ENCODE measurements around the gene SPPL3.
"Not testable (repeated sequence)": the region's sequence is repeated elsewhere in the genome, so short reads cannot be mapped to it uniquely, and the experiment has no call there.

SPPL3 gene

GRCh38 chr12:120814203-120814902 is 89.8 kb downstream of the SPPL3 start:
- DNase-seq = peak; percentile 25

GRCh38 chr12:120813588-120814153 is 90.5 kb downstream of the SPPL3 start:
- no peak for DNase-seq

- no peak for DNase-seq
These were observed 94.1 kb downstream of the SPPL3 start for GRCh38 chr12:120810021-120810420.

- DNase-seq = no peak
These were observed 99.7 kb downstream of the SPPL3 start for GRCh38 chr12:120804428-120804827.

GRCh38 chr12:120801146-120801545 is 103.0 kb downstream of the SPPL3 start:
- DNase-seq = no peak

GRCh38 chr12:120800665-120801064 is 103.5 kb downstream of the SPPL3 start:
- no peak for DNase-seq

- DNase-seq = no peak
These were observed 104.7 kb downstream of the SPPL3 start for GRCh38 chr12:120799243-120800045.

- DNase-seq = peak; percentile 6
These were observed 105.5 kb downstream of the SPPL3 start for GRCh38 chr12:120798696-120799095.

- no peak for DNase-seq
These were observed 106.2 kb downstream of the SPPL3 start for GRCh38 chr12:120797677-120798642.

- no peak for DNase-seq
These were observed 108.5 kb downstream of the SPPL3 start for GRCh38 chr12:120795441-120796178.

GRCh38 chr12:120793357-120793756 is 110.8 kb downstream of the SPPL3 start:
- no peak for DNase-seq

- DNase-seq = not testable (repeated sequence)
These were observed 111.7 kb downstream of the SPPL3 start for GRCh38 chr12:120792456-120792855.

- no peak for DNase-seq
These were observed 112.4 kb downstream of the SPPL3 start for GRCh38 chr12:120791669-120792176.

- DNase-seq = no peak
These were observed 114.0 kb downstream of the SPPL3 start for GRCh38 chr12:120790114-120790513.

- no peak for DNase-seq
These were observed 116.3 kb downstream of the SPPL3 start for GRCh38 chr12:120787889-120788288.

- no peak for DNase-seq
These were observed 119.4 kb downstream of the SPPL3 start for GRCh38 chr12:120784804-120785203.

- DNase-seq = no peak
These were observed 121.0 kb downstream of the SPPL3 start for GRCh38 chr12:120783197-120783596.

- no peak for DNase-seq
These were observed 128.2 kb downstream of the SPPL3 start for GRCh38 chr12:120775862-120776552.

GRCh38 chr12:120774169-120774916 is 129.8 kb downstream of the SPPL3 start:
- DNase-seq = no peak

GRCh38 chr12:120771097-120771496 is 133.1 kb downstream of the SPPL3 start:
- no peak for DNase-seq
